H9 (cell line): Measurements from ENCODE around the gene SCFD1. TPM values are rescaled to one million over a fixed set of nuclear protein-coding genes. Genes with fewer than 3 reads are reported as not detected.

Experiments used
- DNase-seq: peaks from one replicate; pipeline ENCODE4 v3.0.0-alpha.2; 2017
- H2AFZ ChIP-seq: one replicate; pipeline ENCODE4 v1.6.1; 2013; ENCODE audit warnings: mild to moderate bottlenecking, low read length, control low read depth, moderate library complexity
- H2AK5ac ChIP-seq: 2 replicates; pipeline ENCODE4 v1.6.1; 2013; ENCODE audit warnings: low read length, control low read depth, mixed read lengths; ENCODE audit not compliant: insufficient read length
- H2BK120ac ChIP-seq: one replicate; pipeline ENCODE4 v1.6.1; 2013; ENCODE audit warnings: low read depth, mild to moderate bottlenecking, low read length, control low read depth, inconsistent platforms; ENCODE audit not compliant: poor library complexity, severe bottlenecking
- H2BK12ac ChIP-seq: 2 replicates; pipeline ENCODE4 v1.6.1; 2013; ENCODE audit warnings: low read length, control low read depth, mixed read lengths, low read depth; ENCODE audit not compliant: insufficient read length
- H2BK15ac ChIP-seq: 2 replicates; pipeline ENCODE4 v1.6.1; 2013; ENCODE audit warnings: low read depth, low read length, control low read depth
- H2BK20ac ChIP-seq: one replicate; pipeline ENCODE4 v1.6.1; 2013; ENCODE audit warnings: low read depth, mild to moderate bottlenecking, low read length, control low read depth, inconsistent platforms; ENCODE audit not compliant: poor library complexity, severe bottlenecking
- H2BK5ac ChIP-seq: 2 replicates; pipeline ENCODE4 v1.6.1; 2013; ENCODE audit warnings: low read length, control low read depth, mixed read lengths; ENCODE audit not compliant: insufficient read length
- H3K14ac ChIP-seq: 2 replicates; pipeline ENCODE4 v1.6.1; 2013; ENCODE audit warnings: low read length, control low read depth; ENCODE audit not compliant: insufficient read depth
- H3K18ac ChIP-seq: 2 replicates; pipeline ENCODE4 v1.6.1; 2013; ENCODE audit warnings: low read depth, mild to moderate bottlenecking, mixed read lengths, low read length, control low read depth; ENCODE audit not compliant: insufficient read length
- H3K23ac ChIP-seq: 2 replicates; pipeline ENCODE4 v1.6.1; 2013; ENCODE audit warnings: low read length, control low read depth, mixed read lengths, low read depth; ENCODE audit not compliant: insufficient read length
- H3K23me2 ChIP-seq: 2 replicates; pipeline ENCODE4 v1.6.1; 2013; ENCODE audit warnings: low read depth, mild to moderate bottlenecking, mixed read lengths, low read length, control low read depth; ENCODE audit not compliant: insufficient read length, poor library complexity, severe bottlenecking
- H3K27ac ChIP-seq: 2 replicates; pipeline ENCODE4 v1.5.1; 2013; ENCODE audit warnings: low read length, control low read depth, mixed read lengths, low read depth; ENCODE audit not compliant: insufficient read length
- H3K27me3 ChIP-seq: 2 replicates; pipeline ENCODE4 v1.6.1; 2013; ENCODE audit warnings: low read length, control low read depth, inconsistent platforms; ENCODE audit not compliant: insufficient read depth
- H3K4ac ChIP-seq: 2 replicates; pipeline ENCODE4 v1.6.1; 2013; ENCODE audit warnings: low read depth, mild to moderate bottlenecking, control low read depth, inconsistent platforms, low read length, moderate library complexity
- H3K4me1 ChIP-seq: 2 replicates; pipeline ENCODE4 v1.6.1; 2013; ENCODE audit warnings: low read length, control low read depth, inconsistent platforms; ENCODE audit not compliant: insufficient read depth
- H3K4me2 ChIP-seq: 2 replicates; pipeline ENCODE4 v1.6.1; 2013; ENCODE audit warnings: low read length, control low read depth, mixed read lengths; ENCODE audit not compliant: insufficient read length, insufficient read depth
- H3K56ac ChIP-seq: 2 replicates; pipeline ENCODE4 v1.6.1; 2013; ENCODE audit warnings: low read depth, mild to moderate bottlenecking, mixed read lengths, low read length, control low read depth; ENCODE audit not compliant: insufficient read length
- H3K79me1 ChIP-seq: 2 replicates; pipeline ENCODE4 v1.6.1; 2013; ENCODE audit warnings: low read depth, mild to moderate bottlenecking, moderate library complexity, low read length, control low read depth, inconsistent platforms; ENCODE audit not compliant: insufficient read depth, poor library complexity, severe bottlenecking
- H3K79me2 ChIP-seq: 2 replicates; pipeline ENCODE4 v1.6.1; 2013; ENCODE audit warnings: low read length, control low read depth, inconsistent platforms; ENCODE audit not compliant: insufficient read depth
- H3K9ac ChIP-seq: 2 replicates; pipeline ENCODE4 v1.6.1; 2013; ENCODE audit warnings: low read length, control low read depth, mixed read lengths; ENCODE audit not compliant: insufficient read length; ENCODE audit errors: extremely low read depth
- H3K9me3 ChIP-seq: one replicate; pipeline ENCODE4 v1.6.1; 2013; ENCODE audit warnings: low read depth, low read length, inconsistent platforms; ENCODE audit not compliant: control insufficient read depth
- H3T11ph ChIP-seq: one replicate; pipeline ENCODE4 v1.6.1; 2013; ENCODE audit warnings: mild to moderate bottlenecking, low read length, control low read depth, inconsistent platforms
- H4K20me1 ChIP-seq: one replicate; pipeline ENCODE4 v1.6.1; 2013; ENCODE audit not compliant: control insufficient read depth, insufficient read length, insufficient read depth
- H4K5ac ChIP-seq: 2 replicates; pipeline ENCODE4 v1.6.1; 2013; ENCODE audit warnings: low read depth, mild to moderate bottlenecking, mixed read lengths, low read length, control low read depth; ENCODE audit not compliant: insufficient read length
- H4K8ac ChIP-seq: replicated peaks from 2 replicates; pipeline ENCODE4 v1.6.1; 2013; ENCODE audit warnings: low read length, control low read depth, mixed read lengths, low read depth; ENCODE audit not compliant: insufficient read length
- H4K91ac ChIP-seq: 2 replicates; pipeline ENCODE4 v1.6.1; 2013; ENCODE audit warnings: low read depth, mild to moderate bottlenecking, moderate library complexity, mixed read lengths, low read length, control low read depth; ENCODE audit not compliant: insufficient read length
- H3K27ac Mint-ChIP-seq, 3 experiments: 2 replicates in 2 of 3; 3 replicates in 1 of 3; pipeline ENCODE4 v1.8.0; 2020 to 2021; ENCODE audit warnings: mixed read lengths in 3 of 3, mild to moderate bottlenecking in 1 of 3, moderate library complexity in 1 of 3
- H3K27me3 Mint-ChIP-seq: 2 replicates; pipeline ENCODE4 v1.8.0; 2021; ENCODE audit warnings: low read depth, mild to moderate bottlenecking, moderate library complexity, mixed read lengths
- H3K36me3 Mint-ChIP-seq, 3 experiments: 2 replicates in 2 of 3; 3 replicates in 1 of 3; pipeline ENCODE4 v1.8.0; 2020 to 2021; ENCODE audit warnings: low read depth in 3 of 3, mixed read lengths in 3 of 3; ENCODE audit not compliant: insufficient read depth in 1 of 3
- H3K4me1 Mint-ChIP-seq, 2 experiments: 2 replicates each; pipeline ENCODE4 v1.8.0; 2020; ENCODE audit warnings: mixed read lengths in 2 of 2
- H3K4me3 Mint-ChIP-seq, 2 experiments: 2 replicates in 1 of 2; 3 replicates in 1 of 2; pipeline ENCODE4 v1.8.0; 2020 to 2021; ENCODE audit warnings: mild to moderate bottlenecking in 2 of 2, mixed read lengths in 2 of 2, moderate library complexity in 1 of 2
- H3K9me3 Mint-ChIP-seq, 2 experiments: 2 replicates in 1 of 2; 3 replicates in 1 of 2; pipeline ENCODE4 v1.8.0; 2020; ENCODE audit warnings: mild to moderate bottlenecking in 2 of 2, mixed read lengths in 2 of 2, moderate library complexity in 1 of 2
- CTCF ChIP-seq: fragments of 200-600 bp; sonication (generic); conservative IDR thresholded peaks from 3 replicates; pipeline ENCODE4 v1.8.0; 2021; ENCODE audit warnings: antibody characterized with exemption, mild to moderate bottlenecking
- WGBS: extraction: QIAGEN DNeasy Blood & Tissue Kit; methylation state at CpG from one replicate; pipeline ENCODE4 v1.1.7; 2013; ENCODE audit warnings: missing lambda C conversion rate, low lambda C conversion rate, mixed read lengths; ENCODE audit not compliant: insufficient read length; ENCODE audit errors: extremely low coverage; 5-methylcytosine and 5-hydroxymethylcytosine counted together
- total RNA-seq: library from RNA; stranded (reverse); gene quantifications from 2 replicates; pipeline ENCODE4 v1.2.1, GENCODE V29; 2021

SCFD1 gene
- total RNA-seq, 1 experiment from 2014 or later, result 85.2 TPM

GRCh38 chr14:30771595-30771994 lies 149.5 kb downstream of the SCFD1 start:
- Histone ChIP-seq H2BK15ac (no peak overlapping the region), H2BK5ac (no peak overlapping the region), H3K4ac (no peak overlapping the region), H3K4me2 (no peak overlapping the region), H2AFZ (no peak overlapping the region), H3K4me1 (no peaks in the 10 kb centered on the region), H3K18ac (no peak overlapping the region), H2BK12ac (no peak overlapping the region), H3K23me2 (no peaks in the 10 kb centered on the region), H2AK5ac (no peak overlapping the region), H4K5ac (no peak overlapping the region), H4K91ac (no peak overlapping the region), H3K9me3 (no peaks in the 10 kb centered on the region), H3K9ac (no peak overlapping the region), H2BK120ac (no peak overlapping the region), H4K20me1 (no peaks in the 10 kb centered on the region), H3K14ac (no peak overlapping the region), H3T11ph (no peak overlapping the region), H3K27me3 (no peaks in the 10 kb centered on the region), H3K27ac (no peak overlapping the region), H3K56ac (no peak overlapping the region), H4K8ac (no peak overlapping the region), H2BK20ac (no peak overlapping the region), H3K79me1 (no peaks in the 10 kb centered on the region), H3K79me2 (no peaks in the 10 kb centered on the region), H3K23ac (no peak overlapping the region)
- Mint-ChIP-seq H3K27ac (no peak overlapping the region), H3K27me3 (no peaks in the 10 kb centered on the region), H3K4me3 (no peak overlapping the region), H3K9me3 (no peaks in the 10 kb centered on the region), H3K36me3 (peaks cover 0 to 2% (median 0%) of the 10 kb centered on the region in 3 experiments; a peak in 1 of 7 replicates), H3K4me1 (peaks cover 0 to 4% of the 10 kb centered on the region in 2 experiments; a peak in 1 of 4 replicates)
- no peak for TF ChIP-seq CTCF
- no CpG with 5 or more reads among the region's 5 CpGs for WGBS
- DNase-seq, result no peak
